ENCODE measurements around the gene PM20D2.
"Not testable (repeated sequence)": the region's sequence is repeated elsewhere in the genome, so short reads cannot be mapped to it uniquely, and the experiment has no call there.

PM20D2 gene

GRCh38 chr6:89121934-89122333 lies 23.9 kb upstream of the PM20D2 start:
- Histone ChIP-seq H3K36me3 (ENCODE audit: control insufficient read depth, low read length) (no peaks in the 10 kb centered on the region), H3K9me2 (replicated peaks; ENCODE audit: control insufficient read depth, low read length) (no peaks in the 10 kb centered on the region), H3K27me3 (ENCODE audit: control insufficient read depth, low read length) (peaks cover 14% of the 10 kb centered on the region), H3K4me1 (ENCODE audit: control insufficient read depth, low read length) (peaks cover 4% of the 10 kb centered on the region; the same call in 1 of the 2 replicates), H3K4me3 (ENCODE audit: low read length) (no peak overlapping the region), H3K79me2 (ENCODE audit: control insufficient read depth, low read length) (no peaks in the 10 kb centered on the region), H3K27ac (ENCODE audit: low read depth, low read length) (no peak overlapping the region), H4K20me1 (ENCODE audit: control insufficient read depth, insufficient read depth, low read depth, low read length) (no peaks in the 10 kb centered on the region), H3K4me2 (ENCODE audit: low read length) (no peak overlapping the region), H3F3A (ENCODE audit: control insufficient read depth, insufficient read depth) (no peaks in the 10 kb centered on the region), H3K9me3 (ENCODE audit: control insufficient read depth, insufficient read depth, low read length) (no peaks in the 10 kb centered on the region)
- TF ChIP-seq CTCF (IDR thresholded peaks at IDR 0.05; ENCODE audit: low read depth, low read length, poor library complexity, severe bottlenecking) (no peak), EZH2phosphoT487 (IDR thresholded peaks at IDR 0.05; ENCODE audit: borderline replicate concordance, low read length) (no peak)

- H3K9me3 ChIP-seq (ENCODE audit: control insufficient read depth, insufficient read depth, low read length), result no peaks in the 10 kb centered on the region
- peak; percentile 74 for TF ChIP-seq CTCF (IDR thresholded peaks at IDR 0.05; ENCODE audit: low read depth, low read length, poor library complexity, severe bottlenecking)
- TF ChIP-seq EZH2phosphoT487 (IDR thresholded peaks at IDR 0.05; ENCODE audit: borderline replicate concordance, low read length), result no peak
- H3K4me3 ChIP-seq (ENCODE audit: low read length), result no peak overlapping the region
- no peaks in the 10 kb centered on the region for H3K36me3 ChIP-seq (ENCODE audit: control insufficient read depth, low read length)
- no peaks in the 10 kb centered on the region for H3K4me1 ChIP-seq (ENCODE audit: control insufficient read depth, low read length)
- H4K20me1 ChIP-seq (ENCODE audit: control insufficient read depth, insufficient read depth, low read depth, low read length), result no peaks in the 10 kb centered on the region
- no peaks in the 10 kb centered on the region for H3K79me2 ChIP-seq (ENCODE audit: control insufficient read depth, low read length)
- no peak overlapping the region for H3K27ac ChIP-seq (ENCODE audit: low read depth, low read length)
- no peaks in the 10 kb centered on the region for H3K9me2 ChIP-seq (replicated peaks; ENCODE audit: control insufficient read depth, low read length)
- H3F3A ChIP-seq (ENCODE audit: control insufficient read depth, insufficient read depth), result no peaks in the 10 kb centered on the region
- no peak overlapping the region for H3K4me2 ChIP-seq (ENCODE audit: low read length)
- H3K27me3 ChIP-seq (ENCODE audit: control insufficient read depth, low read length), result peaks cover 7% of the 10 kb centered on the region; the same call in 1 of the 2 replicates
Measured at GRCh38 chr6:89122625-89123024, 23.2 kb upstream of the PM20D2 start.

- H3F3A ChIP-seq (ENCODE audit: control insufficient read depth, insufficient read depth); H3K9me2 ChIP-seq (replicated peaks; ENCODE audit: control insufficient read depth, low read length); H4K20me1 ChIP-seq (ENCODE audit: control insufficient read depth, insufficient read depth, low read depth, low read length); H3K79me2 ChIP-seq (ENCODE audit: control insufficient read depth, low read length); H3K27me3 ChIP-seq (ENCODE audit: control insufficient read depth, low read length); H3K9me3 ChIP-seq (ENCODE audit: control insufficient read depth, insufficient read depth, low read length); H3K36me3 ChIP-seq (ENCODE audit: control insufficient read depth, low read length); H3K4me3 ChIP-seq (ENCODE audit: low read length); H3K4me2 ChIP-seq (ENCODE audit: low read length); H3K4me1 ChIP-seq (ENCODE audit: control insufficient read depth, low read length); H3K27ac ChIP-seq (ENCODE audit: low read depth, low read length): not testable (repeated sequence)
Measured at GRCh38 chr6:89128256-89128671, 17.6 kb upstream of the PM20D2 start.

GRCh38 chr6:89131599-89131998 lies 14.3 kb upstream of the PM20D2 start:
- no peaks in the 10 kb centered on the region for H3K4me1 ChIP-seq (ENCODE audit: control insufficient read depth, low read length)
- no peak for TF ChIP-seq CTCF (IDR thresholded peaks at IDR 0.05; ENCODE audit: low read depth, low read length, poor library complexity, severe bottlenecking)
- no peak for TF ChIP-seq EZH2phosphoT487 (IDR thresholded peaks at IDR 0.05; ENCODE audit: borderline replicate concordance, low read length)
- no peaks in the 10 kb centered on the region for H3K36me3 ChIP-seq (ENCODE audit: control insufficient read depth, low read length)
- no peaks in the 10 kb centered on the region for H3K9me3 ChIP-seq (ENCODE audit: control insufficient read depth, insufficient read depth, low read length)
- H3K27me3 ChIP-seq (ENCODE audit: control insufficient read depth, low read length), result no peaks in the 10 kb centered on the region
- H3K79me2 ChIP-seq (ENCODE audit: control insufficient read depth, low read length), result no peaks in the 10 kb centered on the region
- H3F3A ChIP-seq (ENCODE audit: control insufficient read depth, insufficient read depth), result no peaks in the 10 kb centered on the region
- H3K4me3 ChIP-seq (ENCODE audit: low read length), result no peak overlapping the region
- H3K27ac ChIP-seq (ENCODE audit: low read depth, low read length), result no peak overlapping the region
- H4K20me1 ChIP-seq (ENCODE audit: control insufficient read depth, insufficient read depth, low read depth, low read length), result no peaks in the 10 kb centered on the region
- H3K4me2 ChIP-seq (ENCODE audit: low read length), result no peak overlapping the region
- H3K9me2 ChIP-seq (replicated peaks; ENCODE audit: control insufficient read depth, low read length), result no peaks in the 10 kb centered on the region

All from DOHH2 (cell line).